Esophagus squamous epithelium (tissue), 5 donors: Measurements from ENCODE around the gene ESM1. TPM values are rescaled to one million over a fixed set of nuclear protein-coding genes. Genes with fewer than 3 reads are reported as not detected.

Source experiments
- DNase-seq: peaks from one replicate; lab custom pipeline; 2025; lab: John Stamatoyannopoulos, UW
- H3K27ac ChIP-seq, 4 donors: fragments of 200-600 bp; sonication (generic); one replicate each; pipeline ENCODE4 v1.5.1; 2016 to 2019; ENCODE audit warnings: mild to moderate bottlenecking in 1 of 4
- H3K27me3 ChIP-seq, 4 donors: fragments of 200-600 bp; sonication (generic); 1 replicate in 3 of 4; 2 replicates in 1 of 4; pipeline versions ENCODE4 v1.5.1 to v1.6.0; 2017 to 2021; ENCODE audit warnings: antibody characterized with exemption in 1 of 4
- H3K36me3 ChIP-seq, 3 donors: fragments of 200-600 bp; sonication (generic); one replicate each; pipeline ENCODE4 v1.5.1; 2016 to 2019
- H3K4me1 ChIP-seq, 3 donors: fragments of 200-600 bp; sonication (generic); one replicate each; pipeline ENCODE4 v1.5.1; 2017 to 2019
- H3K4me3 ChIP-seq, 4 donors: fragments of 200-600 bp; sonication (generic); 1 replicate in 3 of 4; 2 replicates in 1 of 4; pipeline ENCODE4 v1.5.1; 2016 to 2019; ENCODE audit warnings: mild to moderate bottlenecking in 2 of 4, moderate library complexity in 1 of 4
- H3K9me3 ChIP-seq, 3 donors: fragments of 200-600 bp; sonication (generic); one replicate each; pipeline ENCODE4 v1.5.1; 2016 to 2019
- CTCF ChIP-seq, 6 experiments: fragments of 450-650 bp in 4 of 6; fragments of 200-600 bp in 2 of 6; sonication (generic) in 2 of 6; IDR thresholded peaks; one replicate each; pipeline ENCODE4 v1.5.1; 2016 to 2019; ENCODE audit warnings: antibody characterized with exemption in 6 of 6, mild to moderate bottlenecking in 4 of 6, moderate library complexity in 4 of 6
- POLR2A ChIP-seq, 4 donors: fragments of 450-650 bp; IDR thresholded peaks; one replicate each; pipeline ENCODE4 v1.6.1; 2017; ENCODE audit warnings: antibody characterized with exemption in 4 of 4, mild to moderate bottlenecking in 4 of 4, moderate library complexity in 3 of 4
- whole genome bisulfite sequencing, 2 donors: methylation state at CpG; one replicate each; pipeline ENCODE4 v1.1.5; 2018; 5-methylcytosine and 5-hydroxymethylcytosine counted together
- intact Hi-C: fragments of 100-400 bp; cut with DNase I; formaldehyde crosslinking; loops from one replicate; pipeline ENCODE4 v1.15.0; 2022
- total RNA-seq, 4 donors: library from RNA; depleted of rRNA; stranded (reverse); fragments of >200 nt; gene quantifications; one replicate each; pipeline ENCODE4 v1.1.0, GENCODE V29; 2016
- donor health status: DM: yes; HTN: yes; CAD: no.

ESM1 gene
- under 1 TPM in 1 of 4 donors, not detected in 3; 0.95 TPM for total RNA-seq

GRCh38 chr5:54985301-54986268 lies at the start of gene ESM1:
Gene ESM1, minus strand, starts transcription at chr5:54985593. Its CDS starts 76 bp downstream, at chr5:54985517.
- WGBS, 2 donors, result 36 to 37% methylated on average over 19 to 20 of the region's 26 CpGs
- TF ChIP-seq POLR2A (IDR thresholded peaks at IDR 0.05) (no peak), CTCF (IDR thresholded peaks at IDR 0.05) (no peak)
- Histone ChIP-seq H3K27me3 (peaks cover 0 to 74% (median 0%) of the 10 kb centered on the region in 4 donors), H3K9me3 (no peaks in the 10 kb centered on the region), H3K27ac (no peak within 1 kb of the TSS), H3K4me1 (peaks cover 0 to 6% (median 0%) of the 10 kb centered on the region in 3 donors), H3K36me3 (no peaks in the 10 kb centered on the region), H3K4me3 (no peak within 1 kb of the TSS)
- DNase-seq, result no peak
- intact Hi-C loops, result no loop called here

- Histone ChIP-seq H3K4me3 (no peak overlapping the region), H3K36me3 (no peaks in the 10 kb centered on the region), H3K9me3 (no peaks in the 10 kb centered on the region), H3K4me1 (no peaks in the 10 kb centered on the region), H3K27me3 (no peaks in the 10 kb centered on the region), H3K27ac (no peak overlapping the region)
- intact Hi-C loops, result no loop called here
- no peak for DNase-seq
- TF ChIP-seq POLR2A (IDR thresholded peaks at IDR 0.05), result no peak
- TF ChIP-seq CTCF (IDR thresholded peaks at IDR 0.05), result no peak
- WGBS, 2 donors, result 52 to 55% methylated on average over 4 of the region's 4 CpGs
These were observed 48.2 kb upstream of the ESM1 start for GRCh38 chr5:55033568-55033967.

GRCh38 chr5:55031492-55031891 lies 46.1 kb upstream of the ESM1 start:
- intact Hi-C loops, result no loop called here
- Histone ChIP-seq H3K4me1 (no peaks in the 10 kb centered on the region), H3K27ac (no peak overlapping the region), H3K4me3 (no peak overlapping the region), H3K36me3 (no peaks in the 10 kb centered on the region), H3K27me3 (peaks cover 0 to 9% (median 0%) of the 10 kb centered on the region in 4 donors), H3K9me3 (no peaks in the 10 kb centered on the region)
- TF ChIP-seq POLR2A (IDR thresholded peaks at IDR 0.05) (no peak), CTCF (IDR thresholded peaks at IDR 0.05) (no peak)
- DNase-seq, result no peak
- WGBS, 2 donors, result 68 to 95% methylated on average over 5 of the region's 5 CpGs

GRCh38 chr5:55030676-55031369 lies 45.4 kb upstream of the ESM1 start:
- no peak overlapping the region for H3K27ac ChIP-seq
- H3K9me3 ChIP-seq, result no peaks in the 10 kb centered on the region
- WGBS, 2 donors, result 56 to 66% methylated on average over 6 to 10 of the region's 10 CpGs
- TF ChIP-seq POLR2A (IDR thresholded peaks at IDR 0.05) (no peak), CTCF (IDR thresholded peaks at IDR 0.05) (no peak)
- intact Hi-C loops, result no loop called here
- H3K4me3 ChIP-seq, result no peak overlapping the region
- peaks cover 0 to 10% (median 0%) of the 10 kb centered on the region in 4 donors for H3K27me3 ChIP-seq
- DNase-seq, result no peak
- no peaks in the 10 kb centered on the region for H3K36me3 ChIP-seq
- no peaks in the 10 kb centered on the region for H3K4me1 ChIP-seq

- Histone ChIP-seq H3K9me3 (no peaks in the 10 kb centered on the region), H3K36me3 (no peaks in the 10 kb centered on the region), H3K4me3 (no peak overlapping the region), H3K4me1 (no peaks in the 10 kb centered on the region), H3K27ac (no peak overlapping the region), H3K27me3 (peaks cover 0 to 10% (median 0%) of the 10 kb centered on the region in 4 donors)
- DNase-seq, result no peak
- no peak for TF ChIP-seq POLR2A (IDR thresholded peaks at IDR 0.05)
- TF ChIP-seq CTCF (IDR thresholded peaks at IDR 0.05), result no peak
- 39 to 40% methylated on average over 2 of the region's 2 CpGs for WGBS, 2 donors
- intact Hi-C loops, result no loop called here
These were observed 44.8 kb upstream of the ESM1 start for GRCh38 chr5:55030220-55030619.
